H1 (cell line): ENCODE measurements around the gene CYBA. TPM values are rescaled to one million over a fixed set of nuclear protein-coding genes. Genes with fewer than 3 reads are reported as not detected.

Source experiments
- CTCF ChIA-PET: fragments of 300-600 bp; sonication (Branson Sonifier 250); formaldehyde crosslinking; loops from one replicate; lab custom pipeline; 2021; ENCODE audit not compliant: partially characterized antibody; lab: Charles Lee
- POLR2A ChIA-PET: fragments of 300-600 bp; sonication (Branson Sonifier 250); formaldehyde crosslinking; loops from one replicate; lab custom pipeline; 2021; ENCODE audit warnings: inconsistent platforms; ENCODE audit not compliant: partially characterized antibody; lab: Charles Lee
- DNase-seq, 2 experiments: peaks; one replicate each; pipeline versions ENCODE4 v3.0.0 to v3.0.0-alpha.2; 2010 to 2022; ENCODE audit warnings: low spot score in 2 of 2, low read depth in 1 of 2, mixed read lengths in 1 of 2
- FAIRE-seq: peaks from 2 replicates; lab custom pipeline; 2011; peaks lifted over from hg19 to GRCh38; lab: Jason Lieb, UNC
- H2AFZ ChIP-seq: 2 replicates; pipeline ENCODE4 v1.8.1; 2012; ENCODE audit warnings: low read length, inconsistent platforms
- H2AK5ac ChIP-seq: 2 replicates; pipeline ENCODE4 v1.6.1; 2013; ENCODE audit warnings: low read depth, low read length
- H2BK120ac ChIP-seq: replicated peaks from 2 replicates; pipeline ENCODE3; 2013; ENCODE audit warnings: low read depth, low read length, inconsistent platforms
- H2BK12ac ChIP-seq: 2 replicates; pipeline ENCODE4 v1.6.1; 2013; ENCODE audit warnings: low read depth, low read length
- H2BK15ac ChIP-seq: 2 replicates; pipeline ENCODE4 v1.6.1; 2013; ENCODE audit warnings: low read length
- H2BK20ac ChIP-seq: 2 replicates; pipeline ENCODE4 v1.6.1; 2013; ENCODE audit warnings: low read length
- H2BK5ac ChIP-seq: 2 replicates; pipeline ENCODE4 v1.6.1; 2013; ENCODE audit warnings: low read depth, low read length
- H3K14ac ChIP-seq: 2 replicates; pipeline ENCODE4 v1.6.1; 2013; ENCODE audit warnings: inconsistent platforms; ENCODE audit not compliant: insufficient read length
- H3K18ac ChIP-seq: 2 replicates; pipeline ENCODE4 v1.6.1; 2013; ENCODE audit warnings: low read length; ENCODE audit errors: extremely low read depth
- H3K23ac ChIP-seq: 2 replicates; pipeline ENCODE4 v1.6.1; 2013; ENCODE audit warnings: inconsistent platforms; ENCODE audit not compliant: insufficient read length
- H3K23me2 ChIP-seq: 2 replicates; pipeline ENCODE4 v1.6.1; 2013; ENCODE audit warnings: low read depth, low read length
- H3K27ac ChIP-seq: 2 replicates; pipeline ENCODE4 v1.6.1; 2011; ENCODE audit warnings: low read depth, low read length, inconsistent platforms
- H3K27me3 ChIP-seq, 4 experiments: replicated peaks in 1 of 4; 1 replicate in 1 of 4; 2 replicates in 3 of 4; pipeline versions ENCODE4 v1.6.1 to v1.8.1; 2011 to 2013; ENCODE audit warnings: low read length in 3 of 4, mild to moderate bottlenecking in 3 of 4, inconsistent platforms in 2 of 4, mixed read lengths in 2 of 4, moderate library complexity in 1 of 4; ENCODE audit not compliant: control insufficient read depth in 3 of 4, insufficient read depth in 3 of 4; ENCODE audit errors: extremely low read depth in 1 of 4
- H3K36me3 ChIP-seq, 4 experiments: 2 replicates each; pipeline versions ENCODE4 v1.6.1 to v1.8.1; 2011 to 2013; ENCODE audit warnings: mild to moderate bottlenecking in 4 of 4, low read length in 3 of 4, moderate library complexity in 2 of 4, control low read depth in 1 of 4, inconsistent platforms in 1 of 4; ENCODE audit not compliant: insufficient read depth in 4 of 4, control insufficient read depth in 2 of 4
- H3K4ac ChIP-seq: replicated peaks from 2 replicates; pipeline ENCODE3; 2013; ENCODE audit warnings: low read length, low read depth, mixed read lengths, inconsistent platforms; ENCODE audit not compliant: insufficient read length
- H3K4me1 ChIP-seq, 4 experiments: replicated peaks in 1 of 4; 1 replicate in 1 of 4; 2 replicates in 3 of 4; pipeline versions ENCODE4 v1.6.1 to v1.8.1; 2011 to 2013; ENCODE audit warnings: low read length in 3 of 4, inconsistent platforms in 2 of 4, mixed read lengths in 1 of 4; ENCODE audit not compliant: insufficient read depth in 4 of 4, control insufficient read depth in 3 of 4
- H3K4me2 ChIP-seq, 2 experiments: 2 replicates each; pipeline versions ENCODE4 v1.6.1 to v1.8.1; 2011 to 2013; ENCODE audit warnings: low read depth in 2 of 2, low read length in 2 of 2, control low read depth in 1 of 2, inconsistent platforms in 1 of 2, mild to moderate bottlenecking in 1 of 2; ENCODE audit not compliant: insufficient read depth in 1 of 2
- H3K4me3 ChIP-seq, 4 experiments: fragments of 200-600, 300-600 bp in 1 of 4; sonication (generic), shearing (Covaris generic), sonication (Bioruptor Twin) in 1 of 4; 2 replicates each; pipeline versions ENCODE4 v1.5.1 to v1.8.1; 2011 to 2016; ENCODE audit warnings: low read length in 4 of 4, low read depth in 3 of 4, control low read depth in 2 of 4, inconsistent platforms in 2 of 4, mild to moderate bottlenecking in 2 of 4, mixed read lengths in 1 of 4, moderate library complexity in 1 of 4; ENCODE audit not compliant: insufficient read depth in 2 of 4; ENCODE audit errors: extremely low read depth in 1 of 4
- H3K56ac ChIP-seq: replicated peaks from 2 replicates; pipeline ENCODE3; 2013; ENCODE audit warnings: low read depth, mild to moderate bottlenecking, mixed read lengths, low read length, inconsistent platforms; ENCODE audit not compliant: insufficient read length
- H3K79me1 ChIP-seq: 2 replicates; pipeline ENCODE4 v1.6.1; 2013; ENCODE audit warnings: low read depth, low read length, control low read depth
- H3K79me2 ChIP-seq, 2 experiments: 2 replicates each; pipeline versions ENCODE4 v1.6.1 to v1.8.1; 2012 to 2013; ENCODE audit warnings: low read length in 2 of 2, mild to moderate bottlenecking in 2 of 2, inconsistent platforms in 1 of 2; ENCODE audit not compliant: insufficient read depth in 2 of 2, control insufficient read depth in 1 of 2
- H3K9ac ChIP-seq, 4 experiments: replicated peaks in 1 of 4; 1 replicate in 1 of 4; 2 replicates in 3 of 4; pipeline versions ENCODE4 v1.6.1 to v1.8.1; 2011 to 2013; ENCODE audit warnings: low read depth in 3 of 4, low read length in 3 of 4, control low read depth in 2 of 4, mild to moderate bottlenecking in 2 of 4, moderate library complexity in 2 of 4, inconsistent platforms in 1 of 4; ENCODE audit errors: extremely low read depth in 1 of 4
- H3K9me3 ChIP-seq, 2 experiments: 2 replicates each; pipeline versions ENCODE4 v1.6.1 to v1.8.1; 2012 to 2013; ENCODE audit warnings: mild to moderate bottlenecking in 2 of 2, moderate library complexity in 2 of 2, control low read depth in 1 of 2, inconsistent platforms in 1 of 2, low read depth in 1 of 2, low read length in 1 of 2, mixed read lengths in 1 of 2; ENCODE audit not compliant: insufficient read depth in 2 of 2
- H4K20me1 ChIP-seq, 2 experiments: replicated peaks in 1 of 2; 2 replicates each; pipeline versions ENCODE3 to v1.8.1; 2011 to 2013; ENCODE audit warnings: inconsistent platforms in 2 of 2, low read length in 2 of 2, mild to moderate bottlenecking in 1 of 2; ENCODE audit not compliant: insufficient read depth in 2 of 2, control insufficient read depth in 1 of 2
- H4K5ac ChIP-seq: 2 replicates; pipeline ENCODE4 v1.6.1; 2013; ENCODE audit warnings: low read length, low read depth, mixed read lengths, inconsistent platforms; ENCODE audit not compliant: insufficient read length
- H4K8ac ChIP-seq: 2 replicates; pipeline ENCODE4 v1.8.0; 2013; ENCODE audit warnings: mild to moderate bottlenecking, moderate library complexity, low read length, inconsistent platforms; ENCODE audit not compliant: insufficient read depth; ENCODE audit errors: extremely low read depth
- H4K91ac ChIP-seq: replicated peaks from 2 replicates; pipeline ENCODE3; 2013; ENCODE audit warnings: low read length, mixed read lengths, inconsistent platforms; ENCODE audit not compliant: insufficient read length
- CTBP2 ChIP-seq: IDR thresholded peaks from 2 replicates; pipeline ENCODE4 v1.7.0; 2011; ENCODE audit warnings: borderline replicate concordance, mild to moderate bottlenecking, moderate library complexity, mixed read lengths, low read length; ENCODE audit not compliant: insufficient read depth, insufficient read length
- E2F6 ChIP-seq: IDR thresholded peaks from 2 replicates; pipeline ENCODE4 v1.6.1; 2012; ENCODE audit warnings: inconsistent platforms
- POU5F1 ChIP-seq: IDR thresholded peaks from 2 replicates; pipeline ENCODE4 v1.6.1; 2011; ENCODE audit warnings: low read depth, mild to moderate bottlenecking, low read length, moderate library complexity
- ZNF274 ChIP-seq: IDR thresholded peaks from 2 replicates; pipeline ENCODE4 v1.7.0; 2012; ENCODE audit warnings: low read length, borderline replicate concordance; ENCODE audit errors: extremely low read depth
- WGBS, 2 experiments: shearing (Covaris generic) in 1 of 2; methylation state at CpG; one replicate each; pipeline versions ENCODE4 v1.1.6 to v1.1.7; 2013 to 2015; ENCODE audit warnings: low lambda C conversion rate in 2 of 2, mixed read lengths in 2 of 2, inconsistent platforms in 1 of 2, low coverage in 1 of 2, missing lambda C conversion rate in 1 of 2; ENCODE audit not compliant: insufficient replicate concordance in 2 of 2, insufficient coverage in 1 of 2, insufficient read length in 1 of 2; ENCODE audit errors: extremely low coverage in 1 of 2, missing lambda C conversion rate in 1 of 2; 5-methylcytosine and 5-hydroxymethylcytosine counted together
- polyA plus RNA-seq, 7 experiments: library from polyadenylated mRNA; depleted of rRNA in 3 of 7; stranded (reverse) in 5 of 7; unstranded in 2 of 7; fragments of >200 nt in 5 of 7; fragments of 200-250 nt in 2 of 7; gene quantifications; 1 replicate in 5 of 7; 2 replicates in 1 of 7; 4 replicates in 1 of 7; pipeline versions ENCODE4 v1.2.1 to v1.2.3, GENCODE V29; 2011 to 2013; ENCODE audit warnings: missing spikeins in 2 of 7, mixed read lengths in 2 of 7
- total RNA-seq: library from RNA; stranded (reverse); fragmentation: NEBNext Ultra II Directional; extraction: Animal tissue kit (Norgen Biotek cat#: 25700); gene quantifications from 2 replicates; pipeline ENCODE4 v1.2.1, GENCODE V29; 2021

CYBA gene
- total and polyA plus RNA-seq, 2 of the 8 experiments (the other 6 are each of a cell fraction or from before 2014, with no cell fraction given): 136 to 254 TPM

GRCh38 chr16:88673716-88674379, 23.0 kb upstream of the CYBA start:
- Histone ChIP-seq H3K36me3 (no peaks in the 10 kb centered on the region), H2BK12ac (no peak overlapping the region), H2BK20ac (no peak overlapping the region), H3K4me3 (no peak overlapping the region), H3K9me3 (no peaks in the 10 kb centered on the region), H3K56ac (no peak overlapping the region), H3K4me2 (no peak overlapping the region), H3K18ac (no peak overlapping the region), H3K23me2 (no peaks in the 10 kb centered on the region), H2BK5ac (no peak overlapping the region), H3K9ac (no peak overlapping the region), H3K27me3 (no peaks in the 10 kb centered on the region), H2AFZ (no peak overlapping the region), H3K23ac (no peak overlapping the region), H3K4me1 (peaks cover 0 to 5% (median 3%) of the 10 kb centered on the region in 4 experiments; a peak in 4 of 7 replicates), H2AK5ac (no peak overlapping the region), H3K4ac (no peak overlapping the region), H3K14ac (no peak overlapping the region), H4K8ac (no peak overlapping the region), H3K27ac (no peak overlapping the region), H2BK15ac (no peak overlapping the region), H4K20me1 (peaks cover 0 to 2% of the 10 kb centered on the region in 2 experiments), H4K91ac (no peak overlapping the region), H3K79me2 (no peaks in the 10 kb centered on the region), H4K5ac (no peak overlapping the region), H2BK120ac (no peak overlapping the region), H3K79me1 (no peaks in the 10 kb centered on the region)
- FAIRE-seq (no peak), DNase-seq (no peak)
- TF ChIP-seq ZNF274 (no peak), E2F6 (no peak), POU5F1 (no peak), CTBP2 (no peak)
- POLR2A ChIA-PET: interaction anchor here (0.8 to 3.4 kb wide), 2 partner anchors 10 to 23 kb away, joined by 3 to 15 read pairs; partner anchors contain the start of gene MVD
- WGBS, 2 experiments: 89% methylated on average over 19 of the region's 19 CpGs; no CpG with 5 or more reads in 1 of the 2 experiments
- CTCF ChIA-PET: interaction anchor here (1.1 to 9.7 kb wide), 14 partner anchors 7 to 104 kb away, joined by 3 to 87 read pairs (median 5); partner anchors contain the start of gene SNAI3
